Skeletal muscle tissue (tissue), 4 donors: ENCODE data around the gene PTPRE. TPM values are rescaled to one million over a fixed set of nuclear protein-coding genes. Genes with fewer than 3 reads are reported as not detected.

Experiments
- H3K27ac ChIP-seq: one replicate; pipeline ENCODE4 v1.7.0; 2013; ENCODE audit warnings: mild to moderate bottlenecking, low read depth, low read length, inconsistent platforms
- H3K27me3 ChIP-seq, 3 donors: one replicate each; pipeline ENCODE4 v1.7.0; 2013; ENCODE audit warnings: low read length in 3 of 3; ENCODE audit not compliant: control insufficient read depth in 3 of 3, insufficient read depth in 3 of 3
- H3K36me3 ChIP-seq, 3 donors: one replicate each; pipeline ENCODE4 v1.7.0; 2013; ENCODE audit warnings: low read length in 3 of 3; ENCODE audit not compliant: control insufficient read depth in 3 of 3, insufficient read depth in 3 of 3
- H3K4me1 ChIP-seq, 3 donors: one replicate each; pipeline ENCODE4 v1.7.0; 2013; ENCODE audit warnings: low read length in 3 of 3, mild to moderate bottlenecking in 3 of 3; ENCODE audit not compliant: control insufficient read depth in 3 of 3, insufficient read depth in 3 of 3
- H3K4me3 ChIP-seq, 3 donors: one replicate each; pipeline ENCODE4 v1.7.0; 2013; ENCODE audit warnings: low read length in 3 of 3
- H3K9ac ChIP-seq, 3 donors: one replicate each; pipeline ENCODE4 v1.7.0; 2013; ENCODE audit warnings: low read length in 3 of 3, mild to moderate bottlenecking in 3 of 3, moderate library complexity in 2 of 3, low read depth in 1 of 3
- H3K9me3 ChIP-seq, 3 donors: one replicate each; pipeline ENCODE4 v1.7.0; 2013; ENCODE audit warnings: low read length in 3 of 3; ENCODE audit not compliant: control insufficient read depth in 3 of 3
- total RNA-seq: library from RNA; depleted of rRNA; stranded (reverse); fragments of >200 nt; gene quantifications from one replicate; pipeline ENCODE4 v1.2.3, GENCODE V29; 2014
- donor health status: Osteomylitis.

PTPRE gene
- total RNA-seq, 1 donor from 2014 or later = 7.8 TPM

DNA sequence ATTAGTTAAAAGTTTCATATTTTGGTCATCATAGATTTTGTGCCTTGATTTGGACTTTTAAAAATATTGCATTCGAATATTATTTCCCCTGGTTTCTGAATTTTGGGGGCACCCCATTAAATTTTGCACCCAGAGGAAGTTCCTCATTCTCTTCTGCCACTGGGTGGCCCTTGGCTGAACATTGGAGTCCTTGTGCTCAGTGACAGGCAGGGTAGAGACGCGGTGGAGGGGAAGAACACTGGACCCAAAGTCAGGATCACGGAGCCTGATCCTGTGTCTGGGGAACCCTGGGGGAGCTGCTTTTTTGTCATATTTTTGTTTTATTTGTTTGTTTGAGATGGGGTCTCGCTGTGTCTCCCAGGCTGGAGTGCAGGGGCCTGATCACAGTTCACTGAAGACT, 144.6 kb downstream of the PTPRE start:
- H3K9me3 ChIP-seq = no peaks in the 10 kb centered on the region
- no peak overlapping the region for H3K9ac ChIP-seq
- H3K36me3 ChIP-seq = peaks cover 0 to 10% (median 2%) of the 10 kb centered on the region in 3 donors
- peaks cover 0 to 4% (median 3%) of the 10 kb centered on the region in 3 donors for H3K4me1 ChIP-seq
- H3K27ac ChIP-seq = no peak overlapping the region
- no peak overlapping the region for H3K4me3 ChIP-seq
- peaks cover 0 to 3% (median 0%) of the 10 kb centered on the region in 3 donors for H3K27me3 ChIP-seq

DNA sequence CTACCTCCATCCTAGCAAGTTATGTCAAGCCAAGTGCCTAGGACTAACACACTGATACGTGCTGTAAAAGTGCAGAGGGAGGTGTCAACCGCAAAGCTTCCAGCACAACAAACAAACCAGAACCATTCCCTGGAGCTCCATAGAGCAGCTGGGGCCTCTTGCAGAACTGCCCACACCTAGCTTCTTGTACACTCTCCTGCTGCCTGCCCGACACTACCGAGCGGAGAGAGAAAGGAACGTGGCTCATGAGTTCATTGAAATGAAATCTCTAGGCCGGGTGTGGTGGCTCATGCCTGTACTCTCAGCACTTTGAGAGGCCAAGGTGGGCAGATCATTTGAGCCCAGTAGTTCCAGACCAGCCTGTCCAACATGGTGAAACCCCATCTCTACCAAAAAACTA, 145.8 kb downstream of the PTPRE start:
- H3K9me3 ChIP-seq = no peaks in the 10 kb centered on the region
- H3K4me3 ChIP-seq = no peak overlapping the region
- no peak overlapping the region for H3K9ac ChIP-seq
- no peak overlapping the region for H3K27ac ChIP-seq
- peaks cover 0 to 10% (median 2%) of the 10 kb centered on the region in 3 donors for H3K36me3 ChIP-seq
- peaks cover 0 to 3% (median 0%) of the 10 kb centered on the region in 3 donors for H3K27me3 ChIP-seq
- H3K4me1 ChIP-seq = peaks cover 0 to under 1% (median under 1%) of the 10 kb centered on the region in 3 donors

DNA sequence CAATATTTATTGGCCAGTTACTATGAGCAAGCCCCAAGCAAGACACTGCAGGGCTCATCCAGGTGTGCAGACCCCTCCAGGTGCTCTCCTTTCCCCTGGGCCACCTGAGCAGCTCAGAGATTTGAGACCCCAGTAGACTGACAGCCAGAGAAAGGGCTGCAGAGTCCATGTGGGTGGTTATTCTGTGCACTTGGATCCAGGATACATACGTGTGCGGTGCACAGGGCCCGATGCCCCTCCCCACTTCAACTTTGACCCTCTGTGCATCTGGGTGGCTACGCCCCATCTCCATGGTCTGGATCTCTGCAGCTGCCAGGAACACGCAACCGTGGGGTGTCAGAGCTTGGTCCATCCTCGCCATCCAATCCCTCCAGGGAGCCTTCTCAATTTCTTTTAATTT, 146.5 kb downstream of the PTPRE start:
- Histone ChIP-seq H3K9me3 (no peaks in the 10 kb centered on the region), H3K27ac (no peak overlapping the region), H3K9ac (no peak overlapping the region), H3K27me3 (peaks cover 0 to 3% (median 0%) of the 10 kb centered on the region in 3 donors), H3K4me1 (no peaks in the 10 kb centered on the region), H3K4me3 (no peak overlapping the region), H3K36me3 (peaks cover 0 to 10% (median 2%) of the 10 kb centered on the region in 3 donors)

DNA sequence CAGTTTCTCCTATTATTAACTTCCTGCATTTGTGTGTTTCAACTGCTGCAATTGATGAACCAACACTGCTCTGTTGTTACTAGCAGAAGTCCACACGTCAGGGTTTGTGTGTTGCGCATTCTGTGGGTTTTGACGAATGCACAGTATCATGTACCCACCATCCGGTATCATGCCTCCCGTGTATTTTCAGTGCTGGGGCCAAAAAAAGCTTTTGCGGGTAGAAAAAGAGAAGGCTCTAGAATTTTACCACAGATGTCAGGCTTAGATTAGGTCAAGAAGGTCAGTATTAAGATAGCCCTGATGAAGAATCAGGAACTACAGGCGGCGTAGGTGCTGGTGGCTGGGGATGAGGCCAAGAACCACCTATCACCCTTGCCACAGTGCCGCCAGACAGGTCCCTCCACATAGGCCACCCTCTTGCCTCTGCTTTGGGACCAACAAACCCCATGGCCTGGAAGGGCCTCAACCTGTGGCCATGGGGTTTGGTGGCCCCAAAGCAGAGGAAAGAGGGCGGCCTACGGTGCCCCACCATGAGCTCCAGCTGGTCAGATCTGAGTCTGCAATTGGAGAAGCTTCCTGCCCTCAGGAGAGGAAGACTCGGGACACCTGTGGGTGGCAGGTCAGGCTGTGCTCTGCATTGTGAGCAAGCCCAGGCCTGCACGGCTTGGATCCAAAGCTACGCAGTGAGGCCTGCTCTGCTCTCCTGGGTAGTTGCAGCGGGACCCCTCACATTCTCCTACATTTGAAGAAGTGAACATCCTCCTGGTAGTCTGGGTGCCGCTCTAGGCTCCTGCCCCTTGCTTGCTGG, 147.5 kb downstream of the PTPRE start:
- H3K4me1 ChIP-seq = no peaks in the 10 kb centered on the region
- H3K9ac ChIP-seq = no peak overlapping the region
- H3K4me3 ChIP-seq = no peak overlapping the region
- no peaks in the 10 kb centered on the region for H3K9me3 ChIP-seq
- no peak overlapping the region for H3K27ac ChIP-seq
- peaks cover 0 to 3% (median 0%) of the 10 kb centered on the region in 3 donors for H3K27me3 ChIP-seq
- H3K36me3 ChIP-seq = peaks cover 0 to 10% (median 2%) of the 10 kb centered on the region in 3 donors

DNA sequence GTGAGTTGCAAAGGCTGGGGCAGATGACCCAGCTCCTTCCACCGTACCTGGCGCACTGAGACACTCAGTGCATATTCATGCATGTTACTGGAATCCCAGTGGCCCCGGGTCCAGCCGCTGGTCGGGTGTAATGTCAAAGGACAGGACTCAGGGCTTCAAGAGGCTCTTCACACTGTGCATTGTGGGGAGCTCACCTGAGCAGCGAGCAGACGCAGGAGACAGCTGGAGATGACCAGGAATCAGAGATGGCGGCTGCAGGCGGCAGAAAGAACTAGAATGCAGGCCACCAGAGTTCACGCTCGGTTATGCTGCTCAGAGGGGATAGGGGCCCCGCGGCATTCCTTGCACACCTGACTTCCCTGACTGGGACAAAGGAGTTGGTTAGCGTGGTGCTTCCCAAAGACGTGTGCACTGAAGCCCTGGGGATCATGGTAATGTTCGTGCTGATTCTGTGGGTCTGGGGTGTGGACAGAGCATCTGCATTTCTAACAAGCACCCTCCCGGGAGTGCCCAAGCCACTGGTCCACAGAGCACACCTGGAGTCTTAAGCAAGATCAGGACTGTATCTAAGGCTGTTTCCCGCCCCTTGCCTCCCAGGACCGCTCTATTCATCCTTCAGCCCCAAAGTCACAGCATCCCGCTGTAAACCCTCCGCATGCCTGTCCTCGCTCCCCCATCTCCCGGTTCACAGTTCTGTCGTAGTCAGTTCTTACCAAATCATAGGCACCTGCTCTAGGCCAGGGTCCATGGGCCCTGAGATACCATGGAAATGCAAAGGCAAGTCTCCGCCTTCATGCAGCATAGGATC, 148.4 kb downstream of the PTPRE start:
- H3K9me3 ChIP-seq = no peaks in the 10 kb centered on the region
- peaks cover 0 to 7% (median 2%) of the 10 kb centered on the region in 3 donors for H3K36me3 ChIP-seq
- H3K9ac ChIP-seq = no peak overlapping the region
- peaks cover 0 to 2% (median 0%) of the 10 kb centered on the region in 3 donors for H3K4me1 ChIP-seq
- no peaks in the 10 kb centered on the region for H3K27me3 ChIP-seq
- no peak overlapping the region for H3K4me3 ChIP-seq
- H3K27ac ChIP-seq = no peak overlapping the region

DNA sequence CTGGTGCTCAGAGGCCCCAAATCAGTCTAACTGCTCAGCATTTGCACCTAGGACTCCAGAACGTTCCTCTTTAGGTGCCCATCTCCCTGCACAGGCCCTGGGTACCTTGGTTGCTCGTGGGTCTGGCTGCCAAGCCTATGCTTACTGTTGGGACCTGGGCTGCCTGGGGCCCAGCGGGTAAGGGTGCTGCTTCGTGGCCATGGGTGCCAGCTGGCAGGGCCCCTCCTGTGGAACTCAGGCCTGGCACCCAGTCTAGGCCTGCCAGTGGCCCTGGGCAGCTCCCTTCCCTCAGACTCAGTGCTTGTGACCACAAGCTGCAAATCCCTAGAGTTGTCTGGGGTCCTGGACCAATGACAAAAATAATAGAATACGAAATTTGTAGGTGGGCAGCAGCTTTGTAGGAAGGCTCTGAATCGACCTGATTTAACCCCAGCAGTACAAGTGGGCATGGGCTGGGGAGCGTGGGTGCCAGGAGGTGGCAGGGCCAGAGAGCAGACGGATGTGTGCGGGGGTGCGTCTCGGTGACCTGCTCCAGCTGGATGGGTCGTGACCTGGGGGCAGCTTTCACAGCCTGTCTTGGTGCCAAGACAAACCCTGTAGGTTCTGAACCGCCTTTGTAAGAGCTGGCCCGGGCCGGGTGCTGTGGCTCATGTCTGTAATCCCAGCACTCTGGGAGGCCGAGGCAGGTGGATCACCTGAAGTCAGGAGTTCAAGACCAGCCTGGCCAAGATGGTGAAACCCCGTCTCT, 149.6 kb downstream of the PTPRE start:
- no peaks in the 10 kb centered on the region for H3K27me3 ChIP-seq
- no peak overlapping the region for H3K4me3 ChIP-seq
- no peaks in the 10 kb centered on the region for H3K9me3 ChIP-seq
- peaks cover 0 to 2% (median 0%) of the 10 kb centered on the region in 3 donors for H3K4me1 ChIP-seq
- H3K27ac ChIP-seq = no peak overlapping the region
- no peak overlapping the region for H3K9ac ChIP-seq
- H3K36me3 ChIP-seq = peaks cover 0 to 7% (median 2%) of the 10 kb centered on the region in 3 donors

DNA sequence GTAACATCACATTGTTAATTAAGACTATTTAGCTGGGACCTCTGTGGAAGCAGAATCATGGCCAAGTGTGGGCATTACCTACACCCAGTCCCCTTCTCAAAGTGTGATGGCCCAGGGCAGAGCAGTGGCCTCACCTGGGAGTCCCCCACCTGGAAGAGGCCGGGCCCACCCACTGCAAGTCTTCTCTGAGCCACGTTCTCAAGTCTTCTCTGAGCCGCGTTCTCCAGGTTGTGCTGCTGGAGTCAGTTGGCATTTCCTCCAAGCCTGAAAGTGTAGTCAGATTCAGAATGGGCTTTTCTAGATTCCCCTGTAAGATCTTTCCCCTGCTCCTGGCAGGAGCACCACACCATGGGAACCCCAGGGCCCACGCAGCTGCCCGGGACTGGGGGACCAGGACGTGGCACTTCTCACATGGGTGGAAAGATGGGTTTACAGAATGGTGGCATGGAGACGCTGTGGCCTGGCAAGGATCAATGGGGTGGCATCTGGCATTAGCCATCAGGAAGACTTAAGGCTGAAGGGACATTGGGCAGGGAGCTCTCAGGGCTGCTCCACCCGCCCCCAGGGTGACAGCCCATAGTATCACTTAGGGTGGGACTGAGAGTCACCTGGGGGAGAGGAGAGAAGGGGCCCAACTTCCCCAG, 151.3 kb downstream of the PTPRE start:
- no peak overlapping the region for H3K27ac ChIP-seq
- no peak overlapping the region for H3K9ac ChIP-seq
- peaks cover 0 to 6% (median 0%) of the 10 kb centered on the region in 3 donors for H3K27me3 ChIP-seq
- H3K4me1 ChIP-seq = peaks cover 11 to 12% (median 12%) of the 10 kb centered on the region in 3 donors
- no peaks in the 10 kb centered on the region for H3K9me3 ChIP-seq
- H3K36me3 ChIP-seq = peaks cover 0 to 7% (median 2%) of the 10 kb centered on the region in 3 donors
- H3K4me3 ChIP-seq = no peak overlapping the region

DNA sequence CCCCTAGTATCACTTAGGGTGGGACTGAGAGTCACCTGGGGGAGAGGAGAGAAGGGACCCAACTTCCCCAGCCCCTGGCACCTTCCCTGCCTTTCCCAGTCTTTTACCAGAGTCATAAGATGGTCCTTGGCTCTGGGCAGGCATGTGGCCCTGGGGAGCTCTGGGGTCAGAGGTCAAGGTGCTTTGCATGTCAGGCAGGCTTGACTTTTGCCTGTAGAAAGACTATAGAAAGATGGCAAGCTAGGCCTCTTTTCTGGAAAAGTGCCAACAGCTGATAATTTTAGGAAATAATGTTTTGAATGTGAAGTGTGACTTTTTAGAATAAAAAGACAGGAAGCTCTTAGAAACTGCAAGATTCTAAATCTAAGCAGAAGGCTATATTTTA, 151.8 kb downstream of the PTPRE start:
- H3K4me1 ChIP-seq = peaks cover 14 to 18% (median 14%) of the 10 kb centered on the region in 3 donors
- no peak overlapping the region for H3K9ac ChIP-seq
- peaks cover 0 to 7% (median 2%) of the 10 kb centered on the region in 3 donors for H3K36me3 ChIP-seq
- H3K9me3 ChIP-seq = no peaks in the 10 kb centered on the region
- no peak overlapping the region for H3K4me3 ChIP-seq
- H3K27me3 ChIP-seq = peaks cover 0 to 8% (median 0%) of the 10 kb centered on the region in 3 donors
- no peak overlapping the region for H3K27ac ChIP-seq

DNA sequence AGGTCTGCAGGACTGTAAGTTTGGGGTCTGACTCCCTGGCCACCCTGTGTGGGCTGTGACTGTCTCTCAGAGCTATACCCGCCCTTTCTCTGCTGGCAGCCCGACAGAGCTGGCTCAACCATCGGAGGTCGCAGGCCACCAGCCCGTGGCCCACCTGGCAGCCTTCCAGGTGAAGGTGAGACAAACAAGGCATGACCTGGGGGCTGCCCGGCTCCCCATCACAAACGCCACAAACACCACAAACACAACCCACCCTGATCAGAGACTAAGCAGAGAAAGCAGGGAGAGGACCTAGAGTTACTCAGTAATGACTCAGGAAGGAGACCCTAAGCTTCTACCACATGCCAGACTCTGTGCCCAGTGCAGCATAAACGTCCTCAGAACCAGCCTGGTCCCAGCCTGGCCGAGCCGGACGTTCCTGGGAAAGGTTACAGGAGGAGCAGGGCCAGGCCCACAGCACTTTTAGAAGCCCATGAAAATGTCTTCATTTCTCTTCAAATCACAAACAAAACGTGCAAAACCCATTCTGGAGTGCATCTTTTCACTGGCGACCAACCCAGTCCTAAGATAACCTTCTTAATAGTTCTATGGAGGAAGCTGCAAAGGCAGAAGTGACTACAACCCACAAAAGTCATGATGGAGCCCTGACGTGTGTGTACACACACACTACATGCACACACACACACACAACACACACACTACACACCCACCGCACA, 152.5 kb downstream of the PTPRE start:
- Histone ChIP-seq H3K27ac (no peak overlapping the region), H3K36me3 (peaks cover 0 to 7% (median 2%) of the 10 kb centered on the region in 3 donors)

More for the DNA sequence above, 152.5 kb downstream of the PTPRE start:
- peaks cover 21 to 24% (median 21%) of the 10 kb centered on the region in 3 donors for H3K4me1 ChIP-seq
- H3K9me3 ChIP-seq = no peaks in the 10 kb centered on the region
- H3K27me3 ChIP-seq = peaks cover 0 to 13% (median 2%) of the 10 kb centered on the region in 3 donors
- no peak overlapping the region for H3K9ac ChIP-seq
- H3K4me3 ChIP-seq = no peak overlapping the region
